WTC11 (cell line): Measurements from ENCODE around the gene IRS2. TPM values are rescaled to one million over a fixed set of nuclear protein-coding genes. Genes with fewer than 3 reads are reported as not detected.

ENCODE experiments used
- ATAC-seq: fragments of 200-7000 bp; cut with Tn5 transposase; 2 replicates; pipeline ENCODE4 v1.10.0; 2021; ENCODE audit warnings: mild to moderate bottlenecking, moderate library complexity
- CTCF ChIA-PET: fragments of 300-600 bp; sonication (Branson Sonifier 250); formaldehyde crosslinking; loops from one replicate; lab custom pipeline; 2021; ENCODE audit warnings: antibody characterized with exemption; lab: Charles Lee
- POLR2A ChIA-PET: fragments of 350-600 bp; sonication (Branson Sonifier 250); formaldehyde crosslinking; loops from one replicate; lab custom pipeline; 2021; ENCODE audit warnings: antibody characterized with exemption; lab: Charles Lee
- DNase-seq: peaks from one replicate; pipeline ENCODE4 v3.0.0; 2021; ENCODE audit warnings: low spot score
- H3K27ac Mint-ChIP-seq: 2 replicates; pipeline ENCODE4 v1.8.0; 2021; ENCODE audit warnings: mixed read lengths
- H3K27me3 Mint-ChIP-seq: 2 replicates; pipeline ENCODE4 v1.8.0; 2021; ENCODE audit warnings: low read depth, mild to moderate bottlenecking, moderate library complexity, mixed read lengths
- H3K36me3 Mint-ChIP-seq: 2 replicates; pipeline ENCODE4 v1.8.0; 2021; ENCODE audit warnings: mixed read lengths
- H3K4me1 Mint-ChIP-seq: 2 replicates; pipeline ENCODE4 v1.8.0; 2022; ENCODE audit warnings: mixed read lengths
- H3K4me3 Mint-ChIP-seq: 2 replicates; pipeline ENCODE4 v1.8.0; 2021; ENCODE audit warnings: mild to moderate bottlenecking, moderate library complexity, mixed read lengths
- H3K9me3 Mint-ChIP-seq: 2 replicates; pipeline ENCODE4 v1.8.0; 2021; ENCODE audit warnings: mixed read lengths
- ARID4B ChIP-seq: sonication (generic); formaldehyde crosslinking; IDR thresholded peaks from 2 replicates; pipeline ENCODE4 v1.8.0; 2023; ENCODE audit warnings: missing genetic modification reagents, mild to moderate bottlenecking, borderline replicate concordance
- ATF6 ChIP-seq: sonication (generic); formaldehyde crosslinking; IDR thresholded peaks from 2 replicates; pipeline ENCODE4 v1.8.1; 2023; ENCODE audit warnings: mild to moderate bottlenecking, missing genetic modification reagents
- CBFB ChIP-seq: sonication (generic); formaldehyde crosslinking; IDR thresholded peaks from 2 replicates; pipeline ENCODE4 v1.8.1; 2022; ENCODE audit warnings: mild to moderate bottlenecking, low read depth, missing genetic modification reagents
- ESRRA ChIP-seq: sonication (generic); formaldehyde crosslinking; IDR thresholded peaks from 2 replicates; pipeline ENCODE4 v1.8.1; 2022; ENCODE audit warnings: mild to moderate bottlenecking, missing genetic modification reagents, borderline replicate concordance
- ETV6 ChIP-seq: sonication (generic); formaldehyde crosslinking; IDR thresholded peaks from 2 replicates; pipeline ENCODE4 v1.8.1; 2022; ENCODE audit warnings: mild to moderate bottlenecking, missing genetic modification reagents
- FOXP1 ChIP-seq: sonication (generic); formaldehyde crosslinking; IDR thresholded peaks from 2 replicates; pipeline ENCODE4 v1.8.0; 2022; ENCODE audit warnings: missing genetic modification reagents, mild to moderate bottlenecking, moderate library complexity, borderline replicate concordance
- GRHL2 ChIP-seq: fragments of 250-450 bp; sonication (Bioruptor Pico); IDR thresholded peaks from 2 replicates; pipeline ENCODE4 v1.8.0; 2022; ENCODE audit warnings: mild to moderate bottlenecking, moderate library complexity; ENCODE audit not compliant: insufficient replicate concordance, severe bottlenecking
- GTF2I ChIP-seq: fragments of 250-450 bp; sonication (Bioruptor Pico); conservative IDR thresholded peaks from 2 replicates; pipeline ENCODE4 v1.4.0; 2021; ENCODE audit warnings: mild to moderate bottlenecking
- HMGA2 ChIP-seq: fragments of 250-450 bp; sonication (Bioruptor Pico); IDR thresholded peaks from 2 replicates; pipeline ENCODE4 v1.4.0; 2021; ENCODE audit warnings: mild to moderate bottlenecking, moderate library complexity
- JAZF1 ChIP-seq: fragments of 250-450 bp; sonication (Bioruptor Pico); IDR thresholded peaks from 2 replicates; pipeline ENCODE4 v1.9.0; 2021; ENCODE audit warnings: moderate library complexity, mild to moderate bottlenecking, inconsistent platforms
- KAT7 ChIP-seq: sonication (generic); formaldehyde crosslinking; IDR thresholded peaks from 2 replicates; pipeline ENCODE4 v1.8.1; 2023; ENCODE audit warnings: missing genetic modification reagents, mild to moderate bottlenecking, borderline replicate concordance
- MYBL2 ChIP-seq: sonication (generic); formaldehyde crosslinking; IDR thresholded peaks from 2 replicates; pipeline ENCODE4 v1.8.1; 2023; ENCODE audit warnings: mild to moderate bottlenecking, moderate library complexity, missing genetic modification reagents
- NFE2L1 ChIP-seq: sonication (generic); formaldehyde crosslinking; IDR thresholded peaks from 2 replicates; pipeline ENCODE4 v1.8.1; 2023; ENCODE audit warnings: missing genetic modification reagents
- NR3C1 ChIP-seq: sonication (generic); formaldehyde crosslinking; conservative IDR thresholded peaks from 2 replicates; pipeline ENCODE4 v1.8.1; 2023; ENCODE audit warnings: low read depth, mild to moderate bottlenecking, missing genetic modification reagents
- PRRX2 ChIP-seq: fragments of 250-450 bp; sonication (Bioruptor Pico); IDR thresholded peaks from 2 replicates; pipeline ENCODE4 v1.8.0; 2021; ENCODE audit warnings: mild to moderate bottlenecking
- SMAD3 ChIP-seq: sonication (generic); formaldehyde crosslinking; IDR thresholded peaks from 2 replicates; pipeline ENCODE4 v1.8.0; 2022; ENCODE audit warnings: missing genetic modification reagents, mild to moderate bottlenecking, borderline replicate concordance
- TEAD1 ChIP-seq: sonication (generic); formaldehyde crosslinking; IDR thresholded peaks from 2 replicates; pipeline ENCODE4 v1.8.0; 2022; ENCODE audit warnings: mild to moderate bottlenecking, missing genetic modification reagents
- ZMAT4 ChIP-seq: fragments of 250-450 bp; sonication (Bioruptor Pico); IDR thresholded peaks from 2 replicates; pipeline ENCODE4 v1.9.0; 2021; ENCODE audit warnings: mild to moderate bottlenecking
- ZNF138 ChIP-seq: sonication (generic); formaldehyde crosslinking; conservative IDR thresholded peaks from 2 replicates; pipeline ENCODE4 v1.8.1; 2022; ENCODE audit warnings: mild to moderate bottlenecking, moderate library complexity, missing genetic modification reagents
- ZNF219 ChIP-seq: sonication (generic); formaldehyde crosslinking; IDR thresholded peaks from 2 replicates; pipeline ENCODE4 v1.8.0; 2023; ENCODE audit warnings: missing genetic modification reagents, mild to moderate bottlenecking, borderline replicate concordance
- ZNF317 ChIP-seq: sonication (generic); formaldehyde crosslinking; IDR thresholded peaks from 2 replicates; pipeline ENCODE4 v1.8.1; 2023; ENCODE audit warnings: low read depth, mild to moderate bottlenecking, moderate library complexity, missing genetic modification reagents, borderline replicate concordance
- ZNF423 ChIP-seq: fragments of 250-450 bp; sonication (Bioruptor Pico); IDR thresholded peaks from 2 replicates; pipeline ENCODE4 v2.1.2; 2022; ENCODE audit warnings: mild to moderate bottlenecking, moderate library complexity
- ZSCAN18 ChIP-seq: fragments of 250-450 bp; sonication (Bioruptor Pico); IDR thresholded peaks from 2 replicates; pipeline ENCODE4 v2.1.2; 2022; ENCODE audit warnings: mild to moderate bottlenecking, moderate library complexity
- total RNA-seq: library from RNA; stranded (reverse); gene quantifications from 3 replicates; pipeline ENCODE4 v1.2.3, GENCODE V29; 2021
- TF ChIP-seq, protein P1 (sequence below): sonication (generic); formaldehyde crosslinking; IDR thresholded peaks from 2 replicates; pipeline ENCODE4 v1.8.1; 2022; ENCODE audit warnings: mild to moderate bottlenecking, moderate library complexity, missing genetic modification reagents
- TF ChIP-seq, protein P2 (sequence below): sonication (generic); formaldehyde crosslinking; IDR thresholded peaks from 2 replicates; pipeline ENCODE4 v1.8.1; 2023; ENCODE audit warnings: mild to moderate bottlenecking, moderate library complexity, missing genetic modification reagents

The IRS2 gene
- total RNA-seq, 1 experiment from 2014 or later: 20.5 TPM

DNA sequence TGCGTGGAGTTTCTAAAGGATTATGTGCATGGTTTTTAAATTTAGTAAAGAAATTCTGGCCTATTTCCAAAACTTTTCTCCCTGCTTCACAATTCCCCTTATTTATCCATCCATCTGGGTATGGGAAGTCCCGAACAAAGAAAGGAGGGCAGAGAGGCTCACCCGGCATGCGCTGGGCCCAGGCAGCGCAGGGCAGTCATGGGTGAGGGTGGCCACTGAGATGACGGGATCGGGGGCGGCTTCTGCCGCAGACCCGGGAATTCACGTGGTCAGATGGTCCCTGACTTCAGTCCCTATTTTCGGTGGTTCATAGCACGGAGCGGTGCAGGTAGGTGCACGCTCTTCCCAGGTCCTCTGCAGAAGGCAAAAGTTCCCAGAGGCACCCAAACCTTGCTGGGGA is 14.5 kb downstream of the IRS2 start (continued):
- TF ChIP-seq CBFB (no peak), KAT7 (no peak), PRRX2 (CRISPR knock-in tag) (no peak), HMGA2 (CRISPR knock-in tag) (no peak), TEAD1 (CRISPR knock-in tag) (no peak), ZNF138 (CRISPR knock-in tag) (no peak), ZSCAN18 (CRISPR knock-in tag) (no peak)
- TF ChIP-seq, protein P1, sequence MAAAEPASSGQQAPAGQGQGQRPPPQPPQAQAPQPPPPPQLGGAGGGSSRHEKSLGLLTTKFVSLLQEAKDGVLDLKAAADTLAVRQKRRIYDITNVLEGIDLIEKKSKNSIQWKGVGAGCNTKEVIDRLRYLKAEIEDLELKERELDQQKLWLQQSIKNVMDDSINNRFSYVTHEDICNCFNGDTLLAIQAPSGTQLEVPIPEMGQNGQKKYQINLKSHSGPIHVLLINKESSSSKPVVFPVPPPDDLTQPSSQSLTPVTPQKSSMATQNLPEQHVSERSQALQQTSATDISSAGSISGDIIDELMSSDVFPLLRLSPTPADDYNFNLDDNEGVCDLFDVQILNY: no peak

- H3K9me3 Mint-ChIP-seq: no peaks in the 10 kb centered on the region
- H3K36me3 Mint-ChIP-seq: peaks cover 27% of the 10 kb centered on the region
- TF ChIP-seq, protein P2, sequence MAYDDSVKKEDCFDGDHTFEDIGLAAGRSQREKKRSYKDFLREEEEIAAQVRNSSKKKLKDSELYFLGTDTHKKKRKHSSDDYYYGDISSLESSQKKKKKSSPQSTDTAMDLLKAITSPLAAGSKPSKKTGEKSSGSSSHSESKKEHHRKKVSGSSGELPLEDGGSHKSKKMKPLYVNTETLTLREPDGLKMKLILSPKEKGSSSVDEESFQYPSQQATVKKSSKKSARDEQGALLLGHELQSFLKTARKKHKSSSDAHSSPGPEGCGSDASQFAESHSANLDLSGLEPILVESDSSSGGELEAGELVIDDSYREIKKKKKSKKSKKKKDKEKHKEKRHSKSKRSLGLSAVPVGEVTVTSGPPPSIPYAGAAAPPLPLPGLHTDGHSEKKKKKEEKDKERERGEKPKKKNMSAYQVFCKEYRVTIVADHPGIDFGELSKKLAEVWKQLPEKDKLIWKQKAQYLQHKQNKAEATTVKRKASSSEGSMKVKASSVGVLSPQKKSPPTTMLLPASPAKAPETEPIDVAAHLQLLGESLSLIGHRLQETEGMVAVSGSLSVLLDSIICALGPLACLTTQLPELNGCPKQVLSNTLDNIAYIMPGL (CRISPR knock-in tag): no peak
- TF ChIP-seq ZNF317 (CRISPR knock-in tag): no peak
- no peak for TF ChIP-seq ZMAT4 (CRISPR knock-in tag)
- TF ChIP-seq SMAD3 (CRISPR knock-in tag): no peak
- TF ChIP-seq ETV6 (CRISPR knock-in tag): no peak
- TF ChIP-seq JAZF1 (CRISPR knock-in tag): no peak
- H3K4me1 Mint-ChIP-seq: peaks cover 38% of the 10 kb centered on the region
- H3K4me3 Mint-ChIP-seq: no peak overlapping the region
- no peaks in the 10 kb centered on the region for H3K27me3 Mint-ChIP-seq
- CTCF ChIA-PET: interaction anchor here (1.3 kb wide), 1 partner anchor 41 kb away, joined by 3 read pairs; no protein-coding TSS in a partner anchor
- ATAC-seq: no peak
- POLR2A ChIA-PET: no interaction called here
- DNase-seq: no peak
- peak overlapping the region; percentile 25; the same call in 1 of the 2 replicates for H3K27ac Mint-ChIP-seq
Measured at GRCh38 chr13:109770436-109770835, 15.9 kb downstream of the IRS2 start.

GRCh38 chr13:109769921-109770320 is 16.5 kb downstream of the IRS2 start:
- H3K4me3 Mint-ChIP-seq: no peak overlapping the region
- peaks cover 27% of the 10 kb centered on the region for H3K36me3 Mint-ChIP-seq
- no peak for DNase-seq
- no peaks in the 10 kb centered on the region for H3K9me3 Mint-ChIP-seq
- peak overlapping the region; percentile 45; the same call in 1 of the 2 replicates for H3K27ac Mint-ChIP-seq
- no peaks in the 10 kb centered on the region for H3K27me3 Mint-ChIP-seq
- H3K4me1 Mint-ChIP-seq: peaks cover 43% of the 10 kb centered on the region
- ATAC-seq: peak; percentile 34; the same call in 1 of the 2 replicates
- CTCF ChIA-PET: interaction anchor here (1.3 kb wide), 1 partner anchor 41 kb away, joined by 3 read pairs; no protein-coding TSS in a partner anchor
- POLR2A ChIA-PET: no interaction called here
- TF ChIP-seq NR3C1 (CRISPR knock-in tag) (no peak), GTF2I (CRISPR knock-in tag) (no peak), ZNF423 (CRISPR knock-in tag) (no peak), MYBL2 (no peak), ZNF219 (CRISPR knock-in tag) (no peak), NFE2L1 (no peak), GRHL2 (CRISPR knock-in tag) (no peak), ATF6 (no peak), ESRRA (CRISPR knock-in tag) (no peak), FOXP1 (CRISPR knock-in tag) (no peak), ARID4B (CRISPR knock-in tag) (no peak)
